PFSK-1 (cell line): ENCODE measurements around the gene FOXP3.

Source experiments
- FOXP2 ChIP-seq: optimal IDR thresholded peaks from 2 replicates; pipeline ENCODE3; 2011; ENCODE audit warnings: borderline replicate concordance, control low read depth, inconsistent platforms; ENCODE audit not compliant: insufficient read depth; ENCODE audit errors: extremely low read length, extremely low read depth
- POLR2AphosphoS5 ChIP-seq: IDR thresholded peaks from 2 replicates; pipeline ENCODE4 v1.6.1; 2012; ENCODE audit warnings: low read depth, mild to moderate bottlenecking, control low read depth, low read length, moderate library complexity
- SIN3A ChIP-seq: IDR thresholded peaks from 2 replicates; pipeline ENCODE4 v1.6.1; 2012; ENCODE audit warnings: mild to moderate bottlenecking, low read length, moderate library complexity, borderline replicate concordance; ENCODE audit not compliant: insufficient read depth
- TAF1 ChIP-seq: IDR thresholded peaks from 2 replicates; pipeline ENCODE4 v1.6.1; 2012; ENCODE audit warnings: low read length, control low read depth, borderline replicate concordance; ENCODE audit not compliant: insufficient read depth
- TF ChIP-seq, protein P1 (sequence below), 2 experiments: IDR thresholded peaks; 2 replicates each; pipeline versions ENCODE4 v1.6.1 to v1.8.0; 2011 to 2012; ENCODE audit warnings: low read depth in 2 of 2, low read length in 2 of 2, control low read depth in 1 of 2, inconsistent platforms in 1 of 2, mild to moderate bottlenecking in 1 of 2, moderate library complexity in 1 of 2; ENCODE audit not compliant: insufficient read depth in 1 of 2

FOXP3 gene

DNA sequence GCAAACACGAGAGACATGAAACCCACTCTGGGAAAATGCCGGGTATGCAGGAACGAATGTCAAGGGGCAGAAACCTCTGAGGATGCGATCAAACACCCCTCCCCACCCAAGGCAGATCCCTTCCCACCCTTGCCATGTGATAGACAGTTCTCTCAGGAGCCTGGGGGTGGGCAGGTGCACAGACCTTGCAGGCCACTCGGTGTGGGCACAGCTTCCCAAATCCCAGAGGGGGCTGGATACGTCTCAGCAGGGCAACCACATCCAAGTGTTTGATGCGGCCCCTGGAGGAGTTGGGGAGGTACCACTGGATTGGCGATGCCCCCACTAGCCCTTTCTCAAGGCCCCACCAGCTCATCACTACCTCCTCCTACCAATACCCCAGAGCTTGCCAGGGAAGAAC is 54.1 kb downstream of the FOXP3 start:
- TF ChIP-seq, protein P1, sequence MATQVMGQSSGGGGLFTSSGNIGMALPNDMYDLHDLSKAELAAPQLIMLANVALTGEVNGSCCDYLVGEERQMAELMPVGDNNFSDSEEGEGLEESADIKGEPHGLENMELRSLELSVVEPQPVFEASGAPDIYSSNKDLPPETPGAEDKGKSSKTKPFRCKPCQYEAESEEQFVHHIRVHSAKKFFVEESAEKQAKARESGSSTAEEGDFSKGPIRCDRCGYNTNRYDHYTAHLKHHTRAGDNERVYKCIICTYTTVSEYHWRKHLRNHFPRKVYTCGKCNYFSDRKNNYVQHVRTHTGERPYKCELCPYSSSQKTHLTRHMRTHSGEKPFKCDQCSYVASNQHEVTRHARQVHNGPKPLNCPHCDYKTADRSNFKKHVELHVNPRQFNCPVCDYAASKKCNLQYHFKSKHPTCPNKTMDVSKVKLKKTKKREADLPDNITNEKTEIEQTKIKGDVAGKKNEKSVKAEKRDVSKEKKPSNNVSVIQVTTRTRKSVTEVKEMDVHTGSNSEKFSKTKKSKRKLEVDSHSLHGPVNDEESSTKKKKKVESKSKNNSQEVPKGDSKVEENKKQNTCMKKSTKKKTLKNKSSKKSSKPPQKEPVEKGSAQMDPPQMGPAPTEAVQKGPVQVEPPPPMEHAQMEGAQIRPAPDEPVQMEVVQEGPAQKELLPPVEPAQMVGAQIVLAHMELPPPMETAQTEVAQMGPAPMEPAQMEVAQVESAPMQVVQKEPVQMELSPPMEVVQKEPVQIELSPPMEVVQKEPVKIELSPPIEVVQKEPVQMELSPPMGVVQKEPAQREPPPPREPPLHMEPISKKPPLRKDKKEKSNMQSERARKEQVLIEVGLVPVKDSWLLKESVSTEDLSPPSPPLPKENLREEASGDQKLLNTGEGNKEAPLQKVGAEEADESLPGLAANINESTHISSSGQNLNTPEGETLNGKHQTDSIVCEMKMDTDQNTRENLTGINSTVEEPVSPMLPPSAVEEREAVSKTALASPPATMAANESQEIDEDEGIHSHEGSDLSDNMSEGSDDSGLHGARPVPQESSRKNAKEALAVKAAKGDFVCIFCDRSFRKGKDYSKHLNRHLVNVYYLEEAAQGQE (IDR thresholded peaks at IDR 0.05; ENCODE audit: insufficient read depth in 1 of 2, low read depth in 2 of 2, low read length in 2 of 2) = no peak
- TF ChIP-seq FOXP2 (no peak), TAF1 (no peak)

DNA sequence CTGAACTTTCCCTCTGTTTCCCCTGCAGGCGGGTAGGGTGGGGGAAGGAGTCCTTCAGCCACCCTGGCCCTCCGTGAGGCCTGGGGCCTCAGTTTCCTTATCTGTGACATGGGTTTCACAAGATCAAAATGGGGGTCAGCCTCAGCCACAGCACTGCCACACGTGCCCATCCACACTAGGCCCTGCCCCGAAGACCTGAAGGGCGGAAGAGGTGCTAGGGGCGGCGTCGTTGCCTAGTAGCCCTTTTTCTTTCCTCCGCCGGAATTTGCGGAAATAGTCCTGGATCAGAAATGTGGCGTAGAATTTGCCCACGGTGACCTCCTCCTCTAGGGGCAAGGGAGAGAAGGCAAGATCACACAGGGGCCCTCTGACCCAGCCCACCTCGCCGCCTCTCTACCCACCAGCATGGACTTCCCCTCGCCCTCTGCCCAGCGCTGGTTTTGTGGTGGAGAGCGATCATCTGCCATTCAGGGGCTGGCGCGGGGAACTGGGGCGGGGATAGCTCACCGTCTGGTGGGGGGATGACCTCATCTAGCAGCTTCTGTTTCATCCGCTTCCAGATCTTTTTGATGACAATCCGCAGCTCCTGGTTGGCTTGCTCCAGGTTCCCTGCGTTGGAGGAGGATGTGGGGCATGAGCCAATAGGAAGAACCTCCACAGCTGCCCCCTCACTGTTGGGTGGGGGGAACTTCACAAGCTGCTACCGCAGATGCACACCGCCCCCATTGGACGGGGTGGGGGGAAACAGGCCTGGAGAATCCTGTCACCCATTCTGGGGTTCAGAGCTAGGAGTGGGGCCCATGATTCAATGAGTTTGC is 54.9 kb downstream of the FOXP3 start:
- no peak for TF ChIP-seq POLR2AphosphoS5

DNA sequence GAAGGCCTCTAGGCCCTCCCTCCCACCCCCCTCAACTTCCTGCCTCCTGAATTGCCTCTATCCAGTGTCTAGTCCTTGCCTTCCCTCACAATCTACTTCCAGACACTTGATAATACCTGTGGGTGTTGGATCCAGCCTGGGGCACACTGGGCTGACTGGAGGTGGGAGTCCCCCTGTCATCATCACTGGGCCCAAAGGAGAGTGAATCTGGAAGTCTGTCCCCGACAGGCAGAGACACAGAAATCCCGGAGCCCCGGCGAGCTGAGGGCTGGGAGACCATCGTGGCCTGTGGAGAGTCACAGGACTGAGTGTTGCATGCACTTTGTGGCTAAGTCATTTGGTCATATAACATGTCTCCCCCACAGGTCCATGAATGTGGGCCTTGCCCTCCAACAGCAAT is 56.1 kb downstream of the FOXP3 start:
- no peak for TF ChIP-seq POLR2AphosphoS5
- no peak for TF ChIP-seq TAF1
- no peak for TF ChIP-seq FOXP2

DNA sequence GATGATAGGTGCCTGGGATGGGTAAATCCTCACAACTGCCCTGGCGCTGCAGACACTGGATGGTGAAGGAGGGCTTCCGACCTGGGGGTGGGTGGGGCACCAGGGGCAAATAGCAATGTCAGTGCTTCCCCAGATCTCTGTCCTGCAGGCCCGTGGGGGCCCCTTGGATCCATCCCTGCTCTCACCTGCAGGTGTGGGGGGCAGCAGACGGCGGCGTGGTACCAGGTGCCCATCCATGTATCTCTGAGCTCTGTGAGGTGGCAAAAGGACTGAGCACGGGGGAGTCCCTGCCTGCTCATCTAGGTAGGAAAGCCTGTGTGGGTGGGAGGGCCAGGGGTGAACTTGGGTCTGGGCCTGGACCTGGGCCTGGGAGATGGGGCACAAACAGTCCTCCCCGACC is 58.0 kb downstream of the FOXP3 start:
- TF ChIP-seq FOXP2 (no peak), POLR2AphosphoS5 (no peak), TAF1 (no peak), SIN3A (no peak)
- TF ChIP-seq, protein P1 (IDR thresholded peaks at IDR 0.05; ENCODE audit: insufficient read depth in 1 of 2, low read depth in 2 of 2, low read length in 2 of 2) = no peak

DNA sequence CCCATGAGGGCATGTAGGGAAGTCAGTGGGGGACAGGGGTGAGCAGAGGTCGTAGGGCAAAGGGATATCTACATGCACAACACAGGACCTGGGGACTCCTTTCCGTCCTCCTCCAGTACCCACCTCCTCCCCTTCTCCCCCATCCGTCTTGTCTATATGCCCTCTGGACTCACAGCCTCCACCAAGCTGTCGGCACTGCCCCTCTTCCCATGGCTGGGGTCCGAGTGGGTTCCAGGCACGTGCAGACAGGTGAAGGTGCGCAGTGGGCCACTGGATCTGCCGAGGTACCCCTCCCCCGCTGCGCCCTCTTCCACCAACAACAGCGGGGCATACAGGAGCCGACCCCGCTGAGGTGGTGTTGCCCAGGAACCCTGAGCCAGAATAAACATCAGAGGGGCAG is 59.1 kb downstream of the FOXP3 start:
- TF ChIP-seq, protein P1 (IDR thresholded peaks at IDR 0.05; ENCODE audit: insufficient read depth in 1 of 2, low read depth in 2 of 2, low read length in 2 of 2) = no peak

DNA sequence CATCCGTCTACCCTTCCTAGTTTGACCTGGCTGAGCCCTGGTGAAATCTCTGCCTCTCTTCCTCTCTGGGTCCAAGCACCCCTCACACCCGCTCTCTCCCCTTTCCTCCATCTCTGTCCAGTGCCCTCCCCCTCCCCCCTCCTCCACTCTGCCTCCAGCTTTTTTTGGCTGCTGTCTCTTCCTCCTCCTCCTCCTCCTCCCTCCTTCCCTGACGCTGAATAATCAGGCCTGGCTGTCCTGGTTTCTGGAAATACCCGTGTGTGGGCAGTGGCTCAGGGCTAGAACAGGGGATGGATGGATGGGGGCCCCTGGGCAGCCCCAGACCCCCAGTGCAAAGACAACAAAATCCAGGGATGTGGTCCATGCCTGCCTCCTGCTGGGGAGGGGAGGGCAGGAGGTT is 59.8 kb downstream of the FOXP3 start:
- TF ChIP-seq POLR2AphosphoS5 = no peak
- no peak for TF ChIP-seq FOXP2
- TF ChIP-seq TAF1 = no peak
- TF ChIP-seq, protein P1 (IDR thresholded peaks at IDR 0.05; ENCODE audit: insufficient read depth in 1 of 2, low read depth in 2 of 2, low read length in 2 of 2) = no peak
- no peak for TF ChIP-seq SIN3A
